Retina (tissue), 1 donor: ENCODE results near the gene STAU1.
"Not testable (repeated sequence)": the region's sequence is repeated elsewhere in the genome, so short reads cannot be mapped to it uniquely, and the experiment has no call there.

Experiments used
- DNase-seq: peaks from one replicate; pipeline ENCODE4 v3.0.0-alpha.2; 2016

STAU1 gene

DNA sequence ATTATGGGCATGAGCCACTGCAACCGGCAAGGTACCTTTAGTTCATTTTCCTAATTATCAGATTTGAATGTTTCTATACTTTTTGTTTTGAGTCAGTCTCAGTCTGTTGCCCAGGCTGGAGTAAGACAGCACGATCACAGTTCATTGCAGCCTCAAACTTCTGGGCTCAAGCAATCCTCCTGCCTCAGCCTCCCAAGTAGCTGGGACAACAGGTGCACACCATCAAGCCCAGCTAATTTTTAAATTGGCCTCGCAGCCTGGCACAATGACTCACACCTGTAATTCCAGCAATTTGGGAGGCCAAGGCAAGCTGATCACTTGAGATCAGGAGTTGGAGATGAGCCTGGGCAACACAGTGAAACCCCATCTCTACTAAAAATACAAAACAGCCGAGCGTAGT lies 24.4 kb downstream of the STAU1 start:
- DNase-seq: no peak

DNA sequence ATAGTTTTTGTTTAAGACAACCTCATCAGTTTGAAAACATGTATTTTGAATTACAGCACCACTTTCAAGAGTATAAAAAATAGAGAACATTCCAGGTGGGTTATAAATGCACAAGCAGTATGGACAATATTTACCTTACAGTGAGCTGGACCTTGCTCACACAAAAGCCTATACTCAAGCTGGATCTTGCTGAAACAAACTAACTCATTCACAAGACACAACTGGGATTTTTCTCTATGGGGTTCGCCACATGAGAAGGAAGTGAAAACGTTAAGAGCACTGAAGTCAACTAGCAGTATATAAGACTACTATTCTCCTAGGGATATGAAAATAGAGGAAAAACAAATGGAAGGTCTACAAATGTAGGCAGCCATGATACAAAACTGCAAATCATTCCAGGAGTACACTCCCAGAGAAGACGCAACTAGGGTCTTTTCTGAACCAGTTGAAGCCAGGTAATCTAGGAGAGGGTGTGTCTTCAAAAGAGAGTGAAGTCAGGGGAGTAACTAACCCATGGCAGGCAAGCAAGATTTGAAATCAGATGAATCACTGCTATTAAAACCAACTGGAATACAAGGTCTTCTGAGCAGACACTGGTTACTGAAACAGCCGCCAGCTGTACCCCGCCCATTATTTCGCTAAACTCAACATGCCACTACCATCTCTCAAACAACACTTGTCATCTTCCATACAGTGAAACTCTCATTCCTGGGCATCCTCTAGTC lies 26.5 kb downstream of the STAU1 start:
- no peak for DNase-seq

DNA sequence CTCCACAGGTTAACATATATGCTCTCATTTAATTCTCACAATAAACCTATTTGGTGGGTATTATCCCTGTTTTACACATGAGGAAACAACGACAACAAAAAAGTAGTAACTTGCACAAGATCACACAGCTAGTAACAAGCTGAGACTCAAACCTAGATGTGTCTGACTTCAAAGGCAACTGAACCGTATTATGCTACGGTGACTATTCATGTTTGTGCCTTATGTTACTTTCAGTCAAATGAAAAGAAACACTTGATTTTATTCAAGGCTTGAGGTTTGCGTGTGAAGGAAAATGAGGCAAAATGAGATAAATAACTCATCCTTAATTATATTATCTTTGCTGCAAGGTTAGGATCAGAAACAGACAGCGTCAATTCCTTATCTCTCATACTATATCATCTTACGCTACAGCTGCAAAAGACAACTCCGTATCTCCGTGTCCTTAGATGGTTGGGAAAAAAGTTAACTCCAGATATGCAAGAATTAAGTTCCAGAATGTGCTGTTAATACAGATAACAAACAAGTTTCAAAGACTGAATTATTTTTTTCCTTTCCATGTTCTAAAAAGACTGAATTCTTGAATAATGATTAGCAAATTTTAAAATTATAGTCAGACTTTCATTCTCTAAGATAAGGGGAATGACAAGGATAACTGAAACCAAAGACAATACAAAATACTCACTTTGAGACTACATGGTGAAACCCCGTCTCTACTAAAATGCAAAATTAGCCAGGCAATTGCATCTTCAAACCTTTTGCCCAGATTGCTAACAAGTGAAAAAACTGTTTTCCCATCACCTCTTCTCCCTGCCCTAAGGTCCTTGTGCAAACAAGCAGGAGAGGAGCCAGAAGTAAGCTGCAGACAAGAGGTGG lies 27.8 kb downstream of the STAU1 start:
- no peak for DNase-seq

DNA sequence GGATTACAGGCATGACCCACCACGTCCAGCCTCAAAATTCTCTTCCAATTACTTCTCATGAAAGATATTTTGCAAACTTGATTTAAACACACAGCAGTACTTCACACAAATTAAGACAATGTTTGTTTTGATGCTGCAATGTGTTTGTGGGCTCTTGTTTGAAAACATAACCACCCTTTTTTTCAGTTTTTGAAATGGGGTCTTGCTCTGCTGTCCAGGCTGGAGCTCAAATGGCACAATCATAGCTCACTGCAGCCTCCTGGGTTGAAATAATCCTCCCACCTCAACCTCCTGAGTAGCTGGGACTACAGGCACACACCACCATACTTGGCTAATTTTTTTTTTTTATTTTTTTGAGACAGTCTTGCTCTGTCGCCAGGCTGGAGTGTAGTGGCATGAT lies 31.0 kb downstream of the STAU1 start:
- no peak for DNase-seq

DNA sequence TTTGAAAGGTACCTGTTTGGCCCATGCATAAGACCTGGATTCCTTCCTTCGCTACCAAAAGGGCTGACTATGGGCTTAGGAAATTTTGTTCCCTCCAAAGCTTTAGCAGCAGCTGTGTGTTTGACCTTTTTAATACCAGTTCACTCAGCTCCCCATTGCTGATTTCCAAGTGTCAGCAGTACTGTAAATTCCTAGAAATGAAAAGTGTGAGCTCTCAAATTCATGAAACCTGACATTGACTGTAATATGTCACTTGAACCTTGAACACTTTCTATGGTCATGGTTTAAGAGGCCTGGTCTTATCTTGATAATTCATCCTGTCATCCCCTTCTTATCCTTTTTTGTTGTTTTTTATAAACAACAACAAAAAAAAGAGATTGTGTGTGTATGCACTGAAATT lies 31.7 kb downstream of the STAU1 start:
- no peak for DNase-seq

DNA sequence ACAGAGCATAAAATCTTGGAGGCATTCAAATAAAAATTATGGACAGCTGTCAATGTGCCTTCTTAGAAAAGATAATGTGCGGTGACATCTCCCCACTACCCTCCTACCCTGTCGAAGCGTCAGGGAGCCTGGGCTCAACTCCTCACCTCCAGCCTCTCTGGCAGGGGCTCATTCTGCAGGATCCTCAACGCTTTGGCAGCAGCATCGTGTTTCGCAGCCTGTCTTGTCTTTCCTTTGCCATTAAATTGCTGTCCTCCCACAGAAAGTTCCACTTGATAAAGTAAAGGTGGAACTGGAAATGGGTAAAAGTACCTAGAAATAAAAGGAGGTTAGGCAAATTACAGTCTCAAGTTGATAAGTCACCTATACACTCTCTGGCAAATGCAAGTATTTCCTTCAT lies 36.7 kb downstream of the STAU1 start:
- no peak for DNase-seq

DNA sequence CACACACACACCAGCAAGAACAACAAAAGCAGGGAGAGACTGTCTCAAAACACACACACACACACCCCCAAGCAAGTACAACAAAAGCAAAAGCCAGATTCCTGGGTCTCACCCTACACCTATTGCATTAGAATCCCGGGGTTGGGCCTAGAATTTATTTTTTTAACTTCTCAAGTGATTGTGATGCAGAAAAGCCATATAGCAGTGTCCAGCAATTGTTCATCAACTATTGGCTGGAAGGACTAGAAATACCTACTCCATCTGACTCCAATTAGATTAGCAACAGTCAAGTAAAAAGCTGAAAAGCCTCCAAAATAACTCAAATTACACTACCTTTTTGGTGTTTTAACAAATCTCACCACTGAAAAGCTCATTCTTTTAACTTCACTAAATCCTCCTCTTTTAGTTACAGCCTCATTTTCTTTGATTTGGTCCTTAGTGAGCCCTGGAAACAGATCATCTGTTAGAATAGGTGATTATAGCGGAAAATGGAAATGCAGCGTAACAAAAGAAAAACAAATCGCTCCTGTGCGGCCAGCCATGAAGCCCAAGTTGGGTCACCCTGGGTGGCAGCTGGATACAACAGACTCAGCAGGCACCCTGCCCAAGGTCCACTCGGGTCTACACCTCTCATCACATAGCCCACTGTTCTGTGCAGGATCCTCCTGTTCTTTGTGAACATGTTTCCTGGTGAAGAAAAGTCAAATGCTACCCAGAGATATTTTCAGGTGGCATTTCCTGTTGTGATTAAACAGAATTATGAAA lies 38.7 kb downstream of the STAU1 start:
- peak; percentile 2 for DNase-seq

DNA sequence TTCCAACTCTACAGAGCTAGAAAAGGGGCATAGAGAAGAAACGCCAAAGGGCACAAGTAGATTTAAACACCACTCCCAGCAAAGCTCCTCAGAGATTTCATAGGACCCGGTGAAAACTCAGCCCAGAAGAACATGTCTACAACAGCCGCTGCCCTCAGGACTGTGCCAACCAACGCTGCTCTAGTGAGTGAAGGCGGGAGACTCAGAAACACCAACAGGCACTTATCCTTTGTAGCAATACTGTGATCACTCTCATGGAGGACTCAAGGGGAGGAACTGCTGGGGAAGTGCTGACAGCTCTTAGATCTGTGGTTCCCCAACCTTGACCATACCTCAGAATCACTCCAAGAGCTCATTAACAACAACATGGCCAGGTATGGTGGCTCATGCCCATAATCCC lies 39.5 kb downstream of the STAU1 start:
- DNase-seq: no peak

DNA sequence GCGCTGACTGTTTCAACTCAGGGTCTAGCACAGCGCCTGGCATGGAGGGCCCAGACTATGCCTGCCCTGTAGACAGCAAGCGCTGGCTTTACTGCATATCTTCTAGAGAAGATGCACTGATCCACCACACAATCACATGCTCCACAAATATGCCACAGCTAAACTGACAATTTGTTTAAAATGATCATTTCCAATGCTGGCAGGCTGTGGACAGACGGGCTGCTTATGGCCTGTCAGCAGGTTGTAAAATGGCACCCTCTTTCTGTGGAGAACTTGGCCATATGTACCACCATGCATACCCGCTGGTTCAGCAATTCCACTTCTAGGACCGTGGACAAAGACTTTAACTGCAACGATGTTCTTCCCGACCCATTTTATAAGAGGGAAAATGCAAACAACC lies 40.8 kb downstream of the STAU1 start:
- DNase-seq: no peak

DNA sequence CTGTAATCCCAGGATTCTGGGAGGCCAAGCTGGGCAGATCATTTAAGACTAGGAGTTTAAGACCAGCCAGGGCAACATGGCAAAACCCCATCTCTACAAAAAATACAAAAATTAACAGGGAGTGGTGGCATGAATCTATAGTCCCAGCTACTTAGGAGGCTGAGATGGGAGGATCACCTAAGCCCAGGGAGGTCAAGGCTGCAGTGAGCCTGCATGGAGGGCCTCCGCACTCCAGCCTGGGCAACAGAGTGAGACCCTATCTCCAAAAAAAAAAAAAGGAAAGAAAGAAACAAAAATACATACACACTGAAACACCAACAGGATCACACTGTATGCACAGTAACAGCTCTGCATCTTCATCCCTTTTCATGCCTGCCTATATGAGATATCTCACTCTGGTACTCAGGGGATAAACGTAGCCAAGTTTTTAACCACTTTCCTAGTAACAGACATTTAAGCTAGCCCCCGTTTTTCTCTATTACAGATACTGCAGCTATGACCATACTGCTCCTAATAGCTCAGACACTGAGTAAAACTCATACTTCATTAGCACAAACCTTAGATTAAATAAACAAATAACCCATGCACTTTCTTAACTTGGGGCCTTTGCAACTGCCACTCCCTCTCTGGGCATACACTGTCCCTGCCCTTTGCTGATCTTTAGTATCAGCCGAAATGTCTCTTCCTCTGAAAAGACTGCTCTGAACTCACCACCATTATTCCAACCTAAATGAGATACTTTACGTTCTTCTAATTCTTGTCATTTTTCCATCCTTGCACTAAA lies 41.5 kb downstream of the STAU1 start:
- no peak for DNase-seq

DNA sequence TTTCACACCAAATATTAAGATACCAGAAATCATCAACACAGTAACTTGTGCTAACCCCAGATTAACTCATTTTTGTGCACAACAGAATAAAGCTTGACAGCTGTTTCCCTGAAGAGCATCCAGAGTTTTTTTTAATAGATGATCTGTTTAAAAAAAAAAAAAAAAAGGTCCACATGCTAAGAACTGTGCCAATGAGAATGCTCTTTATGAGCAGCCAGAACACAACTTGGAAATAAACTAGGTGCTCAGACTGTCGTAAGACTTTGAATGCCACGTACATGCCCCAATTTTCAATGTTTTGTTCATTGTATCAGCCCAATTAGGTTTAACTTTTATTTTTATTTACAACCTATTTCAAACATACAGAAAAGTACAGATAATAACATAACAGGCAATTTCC lies 47.3 kb downstream of the STAU1 start:
- no peak for DNase-seq

DNA sequence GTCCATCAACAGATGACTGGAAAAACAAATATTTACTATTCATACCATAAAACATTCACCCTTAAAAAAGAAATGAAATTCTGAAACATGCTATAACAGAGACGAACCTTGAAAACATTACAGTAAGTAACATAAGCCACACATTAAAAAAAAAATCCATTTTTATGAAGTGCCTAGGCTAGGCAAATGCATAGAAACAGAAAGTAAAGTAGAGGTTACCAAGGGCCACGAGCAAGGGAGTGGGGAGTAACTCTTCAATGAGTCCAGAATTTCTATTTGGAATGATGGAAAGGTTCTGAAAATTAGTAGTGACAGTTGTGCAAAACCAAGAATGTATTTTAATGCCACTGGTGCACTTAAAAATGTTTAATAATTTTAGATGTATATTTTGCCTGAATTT lies 47.7 kb downstream of the STAU1 start:
- no peak for DNase-seq

DNA sequence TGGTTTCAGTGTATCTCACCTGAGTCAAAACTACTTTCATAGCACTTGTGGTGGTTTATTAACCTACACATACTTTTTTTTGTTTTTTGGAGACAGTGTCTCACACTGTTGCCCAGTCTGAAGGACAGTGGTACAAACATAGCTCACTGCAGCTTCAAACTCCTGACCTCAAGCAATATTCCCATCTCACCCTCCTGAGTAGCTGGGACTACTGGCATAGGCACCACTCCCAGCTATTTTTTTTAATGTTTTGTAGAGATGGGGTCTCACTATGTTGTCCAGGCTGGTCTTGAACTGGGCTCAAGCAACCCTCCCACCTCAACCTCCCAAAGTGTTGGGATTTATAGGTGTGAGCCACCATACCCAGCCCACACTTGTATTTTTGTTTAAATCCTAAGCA lies 49.7 kb downstream of the STAU1 start:
- DNase-seq: no peak

DNA sequence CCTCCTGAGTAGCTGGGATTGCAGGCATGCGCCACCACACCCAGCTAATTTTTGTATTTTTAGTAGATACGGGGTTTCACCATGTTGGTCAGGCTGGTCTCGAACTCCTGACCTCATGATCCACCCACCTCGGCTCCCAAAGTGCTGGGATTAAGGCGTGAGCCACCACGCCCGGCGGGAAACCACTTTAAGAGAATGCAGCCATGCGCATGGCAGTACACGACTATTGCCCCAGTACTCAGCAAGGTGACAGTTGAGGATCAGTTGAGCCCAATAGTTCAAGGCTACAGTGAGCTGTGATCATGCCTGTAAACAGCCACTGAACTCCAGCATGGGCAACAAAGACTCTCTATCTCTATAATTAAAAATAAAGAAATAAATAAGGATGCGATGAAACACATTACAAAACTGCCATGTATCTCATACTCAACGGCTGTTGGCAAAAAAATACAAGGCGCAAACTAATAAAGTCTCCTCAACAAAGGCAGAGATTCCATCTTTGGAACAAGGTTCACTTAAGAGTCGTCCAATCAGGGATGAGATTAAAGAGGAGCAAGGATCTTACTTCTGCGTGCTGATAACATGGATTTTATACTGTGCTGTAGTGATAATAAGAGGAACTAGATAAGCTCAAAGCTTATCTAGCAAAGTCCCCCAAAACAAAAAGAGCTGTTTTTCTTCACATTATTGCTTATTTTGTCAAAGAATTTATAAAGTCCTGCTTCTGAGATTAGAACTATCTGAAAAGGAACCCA lies 51.1 kb downstream of the STAU1 start:
- no peak for DNase-seq

DNA sequence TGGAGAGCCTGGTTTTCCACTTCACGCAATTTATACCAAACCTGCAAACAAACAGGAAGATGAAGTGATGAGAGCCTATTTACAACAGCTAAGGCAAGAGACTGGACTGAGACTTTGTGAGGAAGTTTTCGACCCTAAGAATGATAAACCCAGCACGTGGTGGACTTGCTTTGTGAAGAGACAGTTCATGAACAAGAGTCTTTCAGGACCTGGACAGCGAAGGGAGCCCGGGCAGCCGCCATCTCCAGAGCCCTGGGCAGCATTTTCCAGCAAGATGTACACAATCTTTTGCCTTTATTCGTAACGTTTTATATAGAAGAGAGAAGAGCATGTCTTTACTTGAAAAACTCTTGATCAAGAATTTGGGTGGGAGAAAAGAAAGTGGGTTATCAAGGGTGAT lies 53.3 kb downstream of the STAU1 start:
- not testable (repeated sequence) for DNase-seq

DNA sequence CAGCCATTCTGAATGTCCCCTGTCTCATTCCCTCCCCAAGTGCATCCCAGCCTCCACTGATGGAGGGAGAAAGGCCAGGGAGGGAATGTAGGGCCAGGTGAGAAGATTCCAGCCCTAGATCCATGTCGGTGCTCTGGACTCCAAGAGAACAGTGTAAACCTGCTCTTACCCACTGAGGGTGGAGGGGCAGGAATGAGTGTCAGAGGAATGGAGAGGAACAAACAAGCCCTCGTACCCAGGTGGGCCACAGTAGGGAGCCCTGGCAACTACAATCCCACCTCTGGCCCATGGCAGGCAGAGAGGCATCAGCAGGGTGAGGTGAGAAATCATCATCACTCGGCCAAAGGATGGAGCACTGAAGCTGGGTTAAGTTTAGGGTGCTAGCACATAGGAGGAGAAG lies 54.6 kb downstream of the STAU1 start:
- no peak for DNase-seq

DNA sequence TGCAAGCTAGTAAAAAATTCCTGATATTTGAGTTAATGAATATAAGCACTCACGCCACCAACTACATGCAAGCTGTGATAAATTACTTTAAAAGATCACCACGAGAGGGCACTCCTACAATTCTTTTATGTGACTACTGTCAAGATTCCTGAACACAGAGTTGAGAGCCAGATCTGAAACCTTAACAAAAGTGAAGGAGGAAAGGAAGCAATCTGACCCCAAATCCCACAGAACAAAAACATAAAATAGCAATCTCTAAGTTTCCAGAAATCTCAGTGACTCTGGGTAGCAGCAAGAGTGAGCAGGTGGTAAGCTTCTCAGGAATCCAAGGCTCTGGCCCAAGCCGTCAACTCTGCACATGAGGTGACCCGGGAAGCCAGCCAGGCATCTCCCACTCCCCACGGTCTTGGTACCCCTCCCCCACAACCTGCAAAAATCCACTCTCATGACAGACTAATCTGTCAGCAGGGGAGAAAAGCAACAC lies 55.1 kb downstream of the STAU1 start:
- DNase-seq: peak; percentile 39

DNA sequence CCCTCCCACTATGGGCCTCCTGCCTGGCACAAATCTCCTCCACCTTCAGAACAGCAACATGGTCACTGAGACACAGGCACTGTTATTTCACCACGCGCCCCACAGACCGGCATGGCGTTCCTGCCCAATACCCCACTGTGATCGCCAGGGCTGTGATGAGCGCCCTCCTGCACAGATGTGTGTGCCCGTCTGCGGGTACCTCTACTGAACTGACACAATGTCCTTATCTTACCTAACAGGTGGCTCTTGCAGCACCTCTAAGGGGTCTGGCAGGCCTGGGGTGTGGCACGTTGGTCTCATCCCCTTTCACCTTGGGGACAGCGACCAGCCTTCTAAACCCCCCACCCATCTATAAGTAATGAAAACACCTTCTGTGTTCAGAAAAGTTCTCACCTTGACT lies 64.2 kb downstream of the STAU1 start:
- no peak for DNase-seq

DNA sequence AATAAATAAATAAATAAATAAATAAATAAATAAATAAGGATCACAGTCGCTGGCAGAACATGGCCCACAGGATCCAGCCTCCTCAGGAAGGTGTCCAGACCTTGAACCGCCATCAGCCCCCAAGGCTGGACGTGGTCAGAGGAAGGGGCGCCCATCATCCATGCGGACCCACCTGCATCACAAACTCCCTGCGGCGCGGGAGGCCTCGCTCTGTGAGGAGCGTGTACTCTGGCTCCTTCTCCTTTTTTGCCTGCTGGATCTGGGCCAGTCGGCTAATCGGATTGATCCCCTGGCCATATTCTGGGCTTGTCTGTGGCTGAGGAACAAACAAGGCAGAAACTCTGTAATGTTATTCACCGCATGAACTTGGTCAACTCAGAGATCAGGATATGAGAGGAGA lies 65.2 kb downstream of the STAU1 start:
- no peak for DNase-seq

DNA sequence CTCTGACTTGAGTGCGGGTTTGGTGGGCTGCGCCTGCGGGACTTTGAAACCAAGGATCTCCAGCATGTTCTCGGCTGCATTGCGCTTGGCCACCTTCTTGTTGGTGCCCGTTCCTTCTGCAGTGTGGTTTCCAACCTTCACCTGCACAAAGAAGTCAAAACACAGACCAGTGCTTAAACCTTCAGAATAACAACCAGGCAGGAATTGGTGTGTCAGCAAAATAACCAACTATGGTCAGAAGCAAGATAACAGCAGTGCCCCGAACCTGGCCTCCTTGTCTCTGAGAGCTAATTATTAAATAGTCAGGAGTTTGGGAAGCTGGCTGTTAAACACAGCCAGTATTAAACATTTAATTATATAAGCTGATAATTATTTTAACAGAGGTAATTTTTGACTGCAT lies 68.1 kb downstream of the STAU1 start:
- no peak for DNase-seq

DNA sequence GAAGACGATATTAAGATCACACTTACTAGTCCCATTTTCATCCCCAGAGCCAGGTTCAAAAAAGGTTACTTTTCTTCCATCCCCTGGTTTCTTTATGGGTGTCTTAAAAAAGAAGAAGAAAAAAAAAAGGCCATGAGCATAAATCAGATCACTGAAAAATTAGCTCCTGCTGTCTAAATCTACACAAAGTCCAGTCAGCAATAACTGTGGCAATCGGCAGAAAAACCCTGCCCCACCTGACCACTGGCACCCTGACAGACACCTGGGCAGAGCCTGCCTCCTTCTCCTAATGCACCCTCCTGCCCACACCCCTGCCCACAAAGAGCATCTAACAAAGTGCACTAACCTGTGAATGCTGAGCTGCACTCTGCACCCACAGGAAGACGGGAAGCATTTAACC lies 69.8 kb downstream of the STAU1 start:
- DNase-seq: no peak

DNA sequence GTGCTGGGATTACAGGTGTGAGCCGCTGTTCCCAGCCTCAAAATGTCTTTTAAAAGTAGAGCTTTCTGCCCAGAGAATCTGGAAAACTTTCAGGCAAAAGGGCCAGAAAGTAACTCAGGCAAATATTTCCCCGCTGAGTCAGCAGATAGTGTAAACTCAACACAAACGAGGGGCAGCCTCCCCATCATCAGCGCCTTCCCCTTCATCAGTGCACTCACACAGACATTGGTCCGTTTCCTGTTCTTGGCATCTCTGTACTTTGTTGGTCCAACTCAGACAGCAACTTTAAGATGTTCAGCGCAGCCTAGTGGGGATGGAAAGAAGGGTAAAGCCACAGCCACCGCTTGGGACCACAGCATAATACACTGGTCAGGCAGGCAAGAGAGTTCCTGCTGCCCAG lies 72.6 kb downstream of the STAU1 start:
- DNase-seq: no peak
